ENCODE data around the gene JAKMIP1. TPM values are rescaled to one million over a fixed set of nuclear protein-coding genes. Genes with fewer than 3 reads are reported as not detected.

Gene JAKMIP1
- total and polyA plus RNA-seq, 2 donors (not counting 1 experiment from before 2014, with no cell fraction given): 0.49 to 1.0 TPM

GRCh38 chr4:6120361-6120760 is 80.0 kb downstream of the JAKMIP1 start:
- no peak overlapping the region for H3K27ac Mint-ChIP-seq

GRCh38 chr4:6119507-6120020 is 80.8 kb downstream of the JAKMIP1 start:
- CTCF ChIA-PET: no interaction called here
- H3K4me3 Mint-ChIP-seq: no peak overlapping the region
- H3K4me3 ChIP-seq (ENCODE audit: control extremely low read depth in 1 of 5, extremely low read depth in 1 of 5, insufficient read depth in 1 of 5, low read depth in 2 of 5, low read length in 4 of 5): no peak overlapping the region
- POLR2A ChIA-PET: no interaction called here
- H3K27ac Mint-ChIP-seq: no peak overlapping the region
- intact Hi-C loops (cut with micrococcal nuclease): no loop called here
- no peak for DNase-seq
- no peaks in the 10 kb centered on the region for H4K20me1 ChIP-seq (ENCODE audit: control insufficient read depth, insufficient read depth, low read length, poor library complexity, severe bottlenecking)
- no peak overlapping the region for H3K27ac ChIP-seq (ENCODE audit: low read length in 2 of 2)
- peaks cover 0 to 3% (median 0%) of the 10 kb centered on the region in 4 experiments for H3K27me3 ChIP-seq (replicated peaks in 1 of 4; ENCODE audit: control extremely low read depth in 1 of 4, control insufficient read depth in 3 of 4, insufficient read depth in 4 of 4, low read length in 3 of 4)
- no peak overlapping the region for H3K4me2 ChIP-seq (replicated peaks; ENCODE audit: low read depth, low read length, poor library complexity, severe bottlenecking)
- H3K27me3 Mint-ChIP-seq: peaks cover 10% of the 10 kb centered on the region
- H3K9me3 Mint-ChIP-seq (ENCODE audit: insufficient read depth): no peaks in the 10 kb centered on the region
- no peaks in the 10 kb centered on the region for H3K4me1 Mint-ChIP-seq
- no peaks in the 10 kb centered on the region for H3K4me1 ChIP-seq (ENCODE audit: control insufficient read depth in 2 of 2, insufficient read depth in 2 of 2, low read length in 2 of 2)
- no peaks in the 10 kb centered on the region for H3K36me3 ChIP-seq (replicated peaks in 1 of 2; ENCODE audit: control extremely low read depth in 1 of 2, control insufficient read depth in 1 of 2, extremely low read depth in 1 of 2, insufficient read depth in 2 of 2, low read length in 1 of 2)
- H3K9ac ChIP-seq (ENCODE audit: low read length): no peak overlapping the region
- H3K79me2 ChIP-seq (ENCODE audit: control insufficient read depth, insufficient read depth, low read length): no peaks in the 10 kb centered on the region
- 67% methylated on average over 3 of the region's 5 CpGs for WGBS (ENCODE audit: insufficient coverage)
- no peak overlapping the region for H2AFZ ChIP-seq (ENCODE audit: insufficient read depth, low read depth, low read length, poor library complexity, severe bottlenecking)
- no peak for ATAC-seq (ENCODE audit: low read depth)
- TF ChIP-seq EZH2 (IDR thresholded peaks at IDR 0.05; ENCODE audit: borderline replicate concordance, insufficient read depth, low read depth, low read length, poor library complexity, severe bottlenecking): no peak
- no peak for TF ChIP-seq CTCF (IDR thresholded peaks at IDR 0.05)
- H3K9me3 ChIP-seq (ENCODE audit: control extremely low read depth in 1 of 3, control insufficient read depth in 2 of 3, insufficient read depth in 1 of 3, low read length in 2 of 3): no peaks in the 10 kb centered on the region

More at GRCh38 chr4:6120361-6120760, 80.0 kb downstream of the JAKMIP1 start:
- H3K4me3 Mint-ChIP-seq: no peak overlapping the region
- H3K4me1 Mint-ChIP-seq: no peaks in the 10 kb centered on the region
- intact Hi-C loops (cut with micrococcal nuclease): no loop called here
- H3K4me3 ChIP-seq (ENCODE audit: control extremely low read depth in 1 of 5, extremely low read depth in 1 of 5, insufficient read depth in 1 of 5, low read depth in 2 of 5, low read length in 4 of 5): no peak overlapping the region
- no peak overlapping the region for H3K9ac ChIP-seq (ENCODE audit: low read length)
- H2AFZ ChIP-seq (ENCODE audit: insufficient read depth, low read depth, low read length, poor library complexity, severe bottlenecking): no peak overlapping the region
- peaks cover 10% of the 10 kb centered on the region for H3K27me3 Mint-ChIP-seq
- WGBS (ENCODE audit: insufficient coverage): 72% methylated on average over 5 of the region's 6 CpGs
- no peaks in the 10 kb centered on the region for H3K4me1 ChIP-seq (ENCODE audit: control insufficient read depth in 2 of 2, insufficient read depth in 2 of 2, low read length in 2 of 2)
- H4K20me1 ChIP-seq (ENCODE audit: control insufficient read depth, insufficient read depth, low read length, poor library complexity, severe bottlenecking): no peaks in the 10 kb centered on the region
- no peak overlapping the region for H3K4me2 ChIP-seq (replicated peaks; ENCODE audit: low read depth, low read length, poor library complexity, severe bottlenecking)
- H3K27ac ChIP-seq (ENCODE audit: low read length in 2 of 2): no peak overlapping the region
- no peaks in the 10 kb centered on the region for H3K79me2 ChIP-seq (ENCODE audit: control insufficient read depth, insufficient read depth, low read length)
- ChIA-PET CTCF (no interaction called here), POLR2A (no interaction called here)
- H3K36me3 ChIP-seq (replicated peaks in 1 of 2; ENCODE audit: control extremely low read depth in 1 of 2, control insufficient read depth in 1 of 2, extremely low read depth in 1 of 2, insufficient read depth in 2 of 2, low read length in 1 of 2): no peaks in the 10 kb centered on the region
- H3K9me3 Mint-ChIP-seq (ENCODE audit: insufficient read depth): no peaks in the 10 kb centered on the region
- no peaks in the 10 kb centered on the region for H3K9me3 ChIP-seq (ENCODE audit: control extremely low read depth in 1 of 3, control insufficient read depth in 2 of 3, insufficient read depth in 1 of 3, low read length in 2 of 3)
- DNase-seq (no peak), ATAC-seq (ENCODE audit: low read depth) (no peak)
- peaks cover 0 to 3% (median 0%) of the 10 kb centered on the region in 4 experiments for H3K27me3 ChIP-seq (replicated peaks in 1 of 4; ENCODE audit: control extremely low read depth in 1 of 4, control insufficient read depth in 3 of 4, insufficient read depth in 4 of 4, low read length in 3 of 4)
- no peak for TF ChIP-seq EZH2 (IDR thresholded peaks at IDR 0.05; ENCODE audit: borderline replicate concordance, insufficient read depth, low read depth, low read length, poor library complexity, severe bottlenecking)
- TF ChIP-seq CTCF (IDR thresholded peaks at IDR 0.05): no peak
